Adrenal gland (tissue), 12 donors: ENCODE results near the gene CRELD2. TPM values are rescaled to one million over a fixed set of nuclear protein-coding genes. Genes with fewer than 3 reads are reported as not detected.
A peak's percentile ranks its signal among the peaks of the same experiment; 100 is the strongest.

ENCODE experiments used
- DNase-seq, 7 donors: peaks; one replicate each; pipeline ENCODE4 v3.0.0-alpha.2; 2019 to 2020
- H3K27ac ChIP-seq, 5 donors: fragments of 200-600 bp; sonication (generic) in 4 of 5; 1 replicate in 3 of 5; 2 replicates in 2 of 5; pipeline versions ENCODE4 v1.5.1 to v1.8.0; 2016 to 2020; ENCODE audit warnings: mild to moderate bottlenecking in 1 of 5
- H3K27me3 ChIP-seq: fragments of 200-600 bp; 2 replicates; pipeline ENCODE4 v1.8.0; 2021
- H3K36me3 ChIP-seq, 2 donors: fragments of 200-600 bp; replicated peaks in 1 of 2; 1 replicate in 1 of 2; 2 replicates in 1 of 2; pipeline versions ENCODE4 v1.5.1 to v1.8.0; 2018 to 2022
- H3K4me1 ChIP-seq, 2 donors: fragments of 200-600 bp; replicated peaks in 1 of 2; 1 replicate in 1 of 2; 2 replicates in 1 of 2; pipeline versions ENCODE4 v1.5.1 to v1.8.0; 2018 to 2021
- H3K4me3 ChIP-seq, 4 donors: fragments of 200-600 bp; sonication (generic) in 3 of 4; one replicate each; pipeline ENCODE4 v1.5.1; 2016 to 2018
- H3K9me3 ChIP-seq, 3 donors: fragments of 200-600 bp; sonication (generic) in 1 of 3; replicated peaks in 1 of 3; 1 replicate in 2 of 3; 2 replicates in 1 of 3; pipeline versions ENCODE4 v1.5.1 to v1.8.0; 2016 to 2021
- POLR2A ChIP-seq, 2 donors: fragments of 450-650 bp; IDR thresholded peaks; one replicate each; pipeline ENCODE4 v1.6.1; 2017; ENCODE audit warnings: antibody characterized with exemption in 2 of 2, mild to moderate bottlenecking in 2 of 2, moderate library complexity in 1 of 2
- WGBS, 4 donors: extraction: QIAGEN DNeasy Blood & Tissue Kit in 2 of 4; methylation state at CpG; one replicate each; pipeline versions ENCODE4 v1.1.5 to v1.1.7; 2013 to 2017; 5-methylcytosine and 5-hydroxymethylcytosine counted together
- intact Hi-C, 2 donors: fragments of 100-400 bp; cut with DNase I; formaldehyde crosslinking; loops; one replicate each; pipeline versions ENCODE4 v1.14.1 to v1.15.0; 2022 to 2023
- polyA plus RNA-seq, 3 donors: library from polyadenylated mRNA; stranded (reverse); fragments of 200-250 nt in 2 of 3; fragments of 350-450 nt in 1 of 3; fragmentation: Illumina TruSeq in 1 of 3; extraction: RNeasy Lipid Tissue Mini Kit (QIAGEN cat#74804) in 1 of 3; gene quantifications; one replicate each; pipeline ENCODE4 v1.2.3, GENCODE V29; 2013 to 2014
- total RNA-seq, 9 donors: library from RNA; depleted of rRNA in 4 of 9; stranded (reverse); fragments of >200 nt in 4 of 9; fragments of 120-200 nt in 1 of 9; fragmentation: NEBNext Ultra II Directional in 1 of 9; extraction: Animal tissue kit (Norgen Biotek cat#: 25700) in 1 of 9; gene quantifications; one replicate each; pipeline versions ENCODE4 v1.1.0 to v1.2.4, GENCODE V29; 2013 to 2023
- TF ChIP-seq, protein P1 (sequence below), 6 experiments: fragments of 450-650 bp in 4 of 6; fragments of 200-600 bp in 2 of 6; sonication (generic) in 1 of 6; IDR thresholded peaks; 1 replicate in 5 of 6; 2 replicates in 1 of 6; pipeline versions ENCODE4 v1.5.1 to v1.8.0; 2016 to 2021; ENCODE audit warnings: antibody characterized with exemption in 6 of 6, mild to moderate bottlenecking in 2 of 6, moderate library complexity in 1 of 6
- donor health status: healthy with polysubstance abuse.
- donor health status: Bipolar disorder and iron deficiency.
- donor health status: DM: yes; HTN: yes; CAD: no.
- donor health status: DM: no; HTN: no; CAD: no.
- donor health status: DM: no; HTN: no; CAD: no.
- donor health status: DM: yes; HTN: yes; CAD: no.

Gene CRELD2
- total and polyA plus RNA-seq, 12 donors = 14.5 to 63.4 (median 36.2) TPM

- H3K9me3 ChIP-seq = no peaks in the 10 kb centered on the region
- H3K36me3 ChIP-seq = no peaks in the 10 kb centered on the region
- H3K4me3 ChIP-seq = no peak overlapping the region
- WGBS, 4 donors = 57 to 69% (median 59%) methylated on average over 3 to 21 of the region's 21 CpGs
- intact Hi-C loops = loop anchor here in 1 of 2 donors (10.0 kb wide), 1 partner anchor 48 kb away; no protein-coding TSS in a partner anchor
- H3K27ac ChIP-seq = peak overlapping the region in 4 of 5 donors; percentile 29 to 98 (median 74)
- DNase-seq = no peak
- H3K4me1 ChIP-seq = peaks cover 22 to 40% of the 10 kb centered on the region in 2 donors
- no peaks in the 10 kb centered on the region for H3K27me3 ChIP-seq
- TF ChIP-seq POLR2A (IDR thresholded peaks at IDR 0.05) = peak in 1 of 2 donors; percentile 11
- TF ChIP-seq, protein P1, sequence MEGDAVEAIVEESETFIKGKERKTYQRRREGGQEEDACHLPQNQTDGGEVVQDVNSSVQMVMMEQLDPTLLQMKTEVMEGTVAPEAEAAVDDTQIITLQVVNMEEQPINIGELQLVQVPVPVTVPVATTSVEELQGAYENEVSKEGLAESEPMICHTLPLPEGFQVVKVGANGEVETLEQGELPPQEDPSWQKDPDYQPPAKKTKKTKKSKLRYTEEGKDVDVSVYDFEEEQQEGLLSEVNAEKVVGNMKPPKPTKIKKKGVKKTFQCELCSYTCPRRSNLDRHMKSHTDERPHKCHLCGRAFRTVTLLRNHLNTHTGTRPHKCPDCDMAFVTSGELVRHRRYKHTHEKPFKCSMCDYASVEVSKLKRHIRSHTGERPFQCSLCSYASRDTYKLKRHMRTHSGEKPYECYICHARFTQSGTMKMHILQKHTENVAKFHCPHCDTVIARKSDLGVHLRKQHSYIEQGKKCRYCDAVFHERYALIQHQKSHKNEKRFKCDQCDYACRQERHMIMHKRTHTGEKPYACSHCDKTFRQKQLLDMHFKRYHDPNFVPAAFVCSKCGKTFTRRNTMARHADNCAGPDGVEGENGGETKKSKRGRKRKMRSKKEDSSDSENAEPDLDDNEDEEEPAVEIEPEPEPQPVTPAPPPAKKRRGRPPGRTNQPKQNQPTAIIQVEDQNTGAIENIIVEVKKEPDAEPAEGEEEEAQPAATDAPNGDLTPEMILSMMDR (IDR thresholded peaks at IDR 0.05) = no peak
Observed at GRCh38 chr22:49936973-49937757, 18.7 kb downstream of the CRELD2 start.

GRCh38 chr22:49937758-49938564, 19.5 kb downstream of the CRELD2 start:
- H3K9me3 ChIP-seq = no peaks in the 10 kb centered on the region
- TF ChIP-seq POLR2A (IDR thresholded peaks at IDR 0.05) = no peak
- TF ChIP-seq, protein P1 (IDR thresholded peaks at IDR 0.05) = no peak
- no peaks in the 10 kb centered on the region for H3K36me3 ChIP-seq
- peak overlapping the region in 4 of 5 donors; percentile 29 to 98 (median 76) for H3K27ac ChIP-seq
- peak in 5 of 7 donors; percentile 47 to 73 (median 50) for DNase-seq
- H3K27me3 ChIP-seq = no peaks in the 10 kb centered on the region
- H3K4me3 ChIP-seq = no peak overlapping the region
- intact Hi-C loops = loop anchor here in 1 of 2 donors (10.0 kb wide), 1 partner anchor 47 kb away; no protein-coding TSS in a partner anchor
- peaks cover 22 to 38% of the 10 kb centered on the region in 2 donors for H3K4me1 ChIP-seq
- WGBS, 4 donors = 80 to 92% (median 83%) methylated on average over 23 to 27 of the region's 27 CpGs

DNA sequence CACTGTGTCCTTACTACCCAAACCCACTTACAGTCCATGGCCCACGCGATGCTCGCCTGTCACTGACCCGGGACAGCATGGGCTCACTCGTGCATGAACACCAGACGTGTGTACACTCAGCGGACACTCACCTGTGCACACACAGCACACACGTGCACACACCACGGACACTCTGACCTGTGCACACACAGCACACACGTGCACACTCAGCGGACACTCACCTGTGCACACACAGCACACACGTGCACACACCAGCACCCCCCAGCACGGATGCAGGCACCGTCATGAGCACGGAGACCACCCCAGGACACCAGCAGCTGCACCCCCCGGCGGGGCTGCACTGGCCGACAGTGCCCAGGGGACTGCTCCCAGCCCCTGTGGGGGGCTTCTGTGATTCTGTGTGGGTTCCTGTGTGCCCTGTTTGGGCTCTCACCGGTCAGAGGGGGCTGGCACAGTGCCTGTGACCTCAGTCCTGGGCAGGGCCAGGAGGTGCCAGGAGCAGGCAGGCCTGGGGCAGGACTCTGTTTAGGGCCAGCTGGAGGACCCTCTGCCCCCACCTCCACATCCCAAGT, 20.2 kb downstream of the CRELD2 start:
- no peak overlapping the region for H3K4me3 ChIP-seq
- peak overlapping the region in 3 of 5 donors; percentile 56 to 98 (median 95) for H3K27ac ChIP-seq
- no peaks in the 10 kb centered on the region for H3K9me3 ChIP-seq
- H3K27me3 ChIP-seq = no peaks in the 10 kb centered on the region
- intact Hi-C loops = loop anchor here in 1 of 2 donors (10.0 kb wide), 1 partner anchor 46 kb away; no protein-coding TSS in a partner anchor
- no peak for DNase-seq
- no peak for TF ChIP-seq POLR2A (IDR thresholded peaks at IDR 0.05)
- TF ChIP-seq, protein P1 (IDR thresholded peaks at IDR 0.05) = no peak
- WGBS, 4 donors = 79 to 84% (median 82%) methylated on average over 15 to 19 of the region's 19 CpGs; no CpG with 5 or more reads in 1 of the 4 donors
- H3K36me3 ChIP-seq = no peaks in the 10 kb centered on the region
- H3K4me1 ChIP-seq = peaks cover 19 to 31% of the 10 kb centered on the region in 2 donors
